Measurements from ENCODE around the gene WWOX.

DNA sequence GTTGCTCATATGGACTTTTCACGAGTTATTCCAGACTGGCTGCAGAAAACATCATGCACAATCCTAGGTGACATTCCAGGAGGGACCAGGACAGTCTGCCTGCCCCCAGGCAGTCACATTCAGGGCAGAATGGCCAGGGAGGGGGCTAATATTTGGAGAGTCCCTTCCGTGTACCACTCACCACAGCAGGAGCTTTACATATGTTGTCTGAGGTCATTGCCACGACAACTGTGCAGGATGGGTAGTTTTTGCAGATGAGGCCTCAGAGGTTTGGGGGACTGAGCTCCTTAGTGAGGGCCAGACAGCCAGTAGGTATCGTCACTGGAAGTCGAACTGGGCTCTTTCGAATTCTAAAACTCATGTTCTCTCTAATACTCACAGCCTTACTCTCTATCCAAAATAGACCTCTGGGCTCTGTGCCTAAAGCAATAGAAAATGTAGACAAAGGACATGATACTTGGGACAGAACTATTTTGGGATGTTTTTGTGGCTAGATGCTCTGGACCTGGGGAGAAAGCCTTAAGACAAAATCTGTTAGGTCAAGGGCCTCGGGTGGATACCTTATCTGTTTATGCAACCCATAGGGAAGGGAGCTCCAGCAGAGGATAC lies 1162.6 kb downstream of the WWOX start:
- TF ChIP-seq, protein P1, sequence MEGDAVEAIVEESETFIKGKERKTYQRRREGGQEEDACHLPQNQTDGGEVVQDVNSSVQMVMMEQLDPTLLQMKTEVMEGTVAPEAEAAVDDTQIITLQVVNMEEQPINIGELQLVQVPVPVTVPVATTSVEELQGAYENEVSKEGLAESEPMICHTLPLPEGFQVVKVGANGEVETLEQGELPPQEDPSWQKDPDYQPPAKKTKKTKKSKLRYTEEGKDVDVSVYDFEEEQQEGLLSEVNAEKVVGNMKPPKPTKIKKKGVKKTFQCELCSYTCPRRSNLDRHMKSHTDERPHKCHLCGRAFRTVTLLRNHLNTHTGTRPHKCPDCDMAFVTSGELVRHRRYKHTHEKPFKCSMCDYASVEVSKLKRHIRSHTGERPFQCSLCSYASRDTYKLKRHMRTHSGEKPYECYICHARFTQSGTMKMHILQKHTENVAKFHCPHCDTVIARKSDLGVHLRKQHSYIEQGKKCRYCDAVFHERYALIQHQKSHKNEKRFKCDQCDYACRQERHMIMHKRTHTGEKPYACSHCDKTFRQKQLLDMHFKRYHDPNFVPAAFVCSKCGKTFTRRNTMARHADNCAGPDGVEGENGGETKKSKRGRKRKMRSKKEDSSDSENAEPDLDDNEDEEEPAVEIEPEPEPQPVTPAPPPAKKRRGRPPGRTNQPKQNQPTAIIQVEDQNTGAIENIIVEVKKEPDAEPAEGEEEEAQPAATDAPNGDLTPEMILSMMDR (IDR thresholded peaks at IDR 0.05; ENCODE audit: low read depth, low read length), result no peak
- TF ChIP-seq POLR2A (IDR thresholded peaks at IDR 0.05; ENCODE audit: extremely low read depth, insufficient read length) (no peak), MYC (IDR thresholded peaks at IDR 0.05; ENCODE audit: low read depth, low read length) (no peak)

Data from NB4 (cell line).